SKM-1 (cell line): ENCODE measurements around the gene CTSE.
A peak's percentile ranks its signal among the peaks of the same experiment; 100 is the strongest.

ENCODE experiments used
- DNase-seq: peaks from one replicate; lab custom pipeline; 2025; ENCODE audit not compliant: unreplicated experiment; lab: John Stamatoyannopoulos, UW

Gene CTSE

GRCh38 chr1:205973377-205974232 lies 50.1 kb downstream of the CTSE start:
- no peak for DNase-seq

- no peak for DNase-seq
These were observed 51.1 kb downstream of the CTSE start for GRCh38 chr1:205972491-205973168.

- DNase-seq = no peak
These were observed 51.6 kb downstream of the CTSE start for GRCh38 chr1:205972081-205972480.

- DNase-seq = no peak
These were observed 52.6 kb downstream of the CTSE start for GRCh38 chr1:205971082-205971481.

GRCh38 chr1:205970486-205970885 lies 53.2 kb downstream of the CTSE start:
- no peak for DNase-seq

GRCh38 chr1:205969229-205969628 lies 54.5 kb downstream of the CTSE start:
- no peak for DNase-seq

- DNase-seq = no peak
These were observed 56.0 kb downstream of the CTSE start for GRCh38 chr1:205967554-205968335.

- no peak for DNase-seq
These were observed 58.4 kb downstream of the CTSE start for GRCh38 chr1:205965036-205965884.

GRCh38 chr1:205963352-205964155 lies 60.1 kb downstream of the CTSE start:
- peak; percentile 34 for DNase-seq

- DNase-seq = no peak
These were observed 60.9 kb downstream of the CTSE start for GRCh38 chr1:205962821-205963221.

- DNase-seq = no peak
These were observed 61.5 kb downstream of the CTSE start for GRCh38 chr1:205961991-205962820.

- DNase-seq = no peak
These were observed 62.3 kb downstream of the CTSE start for GRCh38 chr1:205961405-205961804.

- DNase-seq = no peak
These were observed 63.9 kb downstream of the CTSE start for GRCh38 chr1:205959789-205960188.
